Stimulated activated memory B cell treated with anti-CD40 and anti-IgM and Interleukin-4, amounts not matched to agents 10 μg/mL and 1 μg/mL and 100 μg/mL, for 72 hours (primary cell): ENCODE measurements around the gene SSC5D.
"Not testable (repeated sequence)": the region's sequence is repeated elsewhere in the genome, so short reads cannot be mapped to it uniquely, and the experiment has no call there.

ENCODE experiments used
- ATAC-seq: fragments of 150-1000 bp; cut with Tn5 transposase; 2 replicates; pipeline ENCODE4 v1.10.0; 2021
- H3K27ac Mint-ChIP-seq: one replicate; pipeline ENCODE4 v1.8.0; 2022; ENCODE audit warnings: mild to moderate bottlenecking, mixed read lengths
- H3K27me3 Mint-ChIP-seq: one replicate; pipeline ENCODE4 v1.8.0; 2022; ENCODE audit warnings: mixed read lengths
- H3K36me3 Mint-ChIP-seq: one replicate; pipeline ENCODE4 v1.8.0; 2022; ENCODE audit warnings: mixed read lengths
- H3K4me1 Mint-ChIP-seq: one replicate; pipeline ENCODE4 v1.8.0; 2022; ENCODE audit warnings: mixed read lengths
- H3K4me3 Mint-ChIP-seq: one replicate; pipeline ENCODE4 v1.8.0; 2022; ENCODE audit warnings: mild to moderate bottlenecking, moderate library complexity, mixed read lengths
- H3K9me3 Mint-ChIP-seq: one replicate; pipeline ENCODE4 v1.8.0; 2022; ENCODE audit warnings: mixed read lengths

Gene SSC5D

DNA sequence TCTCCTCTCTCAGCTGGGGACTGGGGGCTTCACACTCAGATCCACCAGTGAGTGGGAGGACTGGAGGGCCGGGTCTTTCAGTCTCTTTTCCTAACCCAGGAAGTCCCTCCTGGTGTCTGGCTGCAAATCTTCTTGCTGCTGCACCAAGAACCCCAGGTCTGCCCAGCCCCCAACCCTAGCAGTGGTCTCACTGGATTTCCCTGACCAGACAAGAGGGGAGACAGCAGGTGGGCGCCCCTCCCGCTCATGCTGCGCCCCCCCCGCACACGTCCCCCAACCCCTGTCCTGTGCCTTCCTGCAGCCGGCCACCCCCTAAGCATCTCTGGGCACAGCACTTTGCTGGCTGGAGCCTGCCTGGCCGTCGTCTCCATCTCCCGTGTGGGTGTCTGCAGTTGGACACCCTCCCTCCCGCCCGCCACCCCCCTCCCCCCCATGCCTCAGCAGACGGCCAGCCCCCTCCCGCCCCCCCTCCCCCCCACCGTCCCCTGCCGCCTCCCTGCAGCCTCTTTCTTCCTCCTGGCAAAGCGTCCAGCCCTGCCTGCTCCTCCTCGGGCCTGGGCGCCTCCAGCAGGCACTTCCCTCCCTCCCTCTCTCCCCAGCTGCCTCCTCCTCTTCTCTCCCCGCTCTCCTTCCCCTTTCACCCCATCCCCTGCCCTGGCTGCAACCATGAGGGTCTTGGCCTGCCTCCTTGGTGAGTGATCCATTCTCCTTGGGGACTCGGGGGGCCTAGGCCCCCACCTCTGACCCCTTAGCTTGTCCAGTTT is at the start of gene SSC5D:
SSC5D (plus strand) TSS at position 513 of the 764 bp plus-strand sequence; CDS start at position 667, 154 bp downstream.
- peaks cover 31% of the 10 kb centered on the region for H3K4me1 Mint-ChIP-seq
- no peak within 1 kb of the TSS for H3K4me3 Mint-ChIP-seq
- ATAC-seq: no peak
- H3K9me3 Mint-ChIP-seq: no peaks in the 10 kb centered on the region
- H3K27me3 Mint-ChIP-seq: peaks cover 41% of the 10 kb centered on the region
- H3K36me3 Mint-ChIP-seq: no peaks in the 10 kb centered on the region
- H3K27ac Mint-ChIP-seq: peak within 1 kb of the TSS; percentile 57

DNA sequence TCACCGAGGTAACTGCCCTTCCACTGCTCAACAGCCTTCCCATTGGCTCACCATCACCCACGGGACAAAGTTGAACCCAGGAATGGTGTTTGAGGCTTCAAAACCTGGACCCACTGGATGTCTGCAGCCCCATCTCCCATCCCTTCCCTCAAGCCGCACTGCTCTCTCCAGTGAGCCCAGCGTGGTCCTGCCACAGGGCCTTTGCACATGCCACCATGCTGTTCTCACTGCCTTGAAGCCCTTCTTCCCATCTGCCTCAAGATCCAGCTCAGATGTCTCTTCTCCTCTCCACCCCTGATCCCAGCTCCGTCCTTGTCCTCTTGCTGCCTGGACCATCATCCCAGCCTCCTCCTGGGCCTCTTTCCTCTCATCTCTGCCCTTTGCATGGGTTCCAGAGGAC is 49.2 kb upstream of the SSC5D start:
- no peak for ATAC-seq
- peaks cover 5% of the 10 kb centered on the region for H3K36me3 Mint-ChIP-seq
- peaks cover 32% of the 10 kb centered on the region for H3K4me1 Mint-ChIP-seq
- peaks cover 78% of the 10 kb centered on the region for H3K27me3 Mint-ChIP-seq
- H3K4me3 Mint-ChIP-seq: no peak overlapping the region
- no peak overlapping the region for H3K27ac Mint-ChIP-seq
- H3K9me3 Mint-ChIP-seq: no peaks in the 10 kb centered on the region

DNA sequence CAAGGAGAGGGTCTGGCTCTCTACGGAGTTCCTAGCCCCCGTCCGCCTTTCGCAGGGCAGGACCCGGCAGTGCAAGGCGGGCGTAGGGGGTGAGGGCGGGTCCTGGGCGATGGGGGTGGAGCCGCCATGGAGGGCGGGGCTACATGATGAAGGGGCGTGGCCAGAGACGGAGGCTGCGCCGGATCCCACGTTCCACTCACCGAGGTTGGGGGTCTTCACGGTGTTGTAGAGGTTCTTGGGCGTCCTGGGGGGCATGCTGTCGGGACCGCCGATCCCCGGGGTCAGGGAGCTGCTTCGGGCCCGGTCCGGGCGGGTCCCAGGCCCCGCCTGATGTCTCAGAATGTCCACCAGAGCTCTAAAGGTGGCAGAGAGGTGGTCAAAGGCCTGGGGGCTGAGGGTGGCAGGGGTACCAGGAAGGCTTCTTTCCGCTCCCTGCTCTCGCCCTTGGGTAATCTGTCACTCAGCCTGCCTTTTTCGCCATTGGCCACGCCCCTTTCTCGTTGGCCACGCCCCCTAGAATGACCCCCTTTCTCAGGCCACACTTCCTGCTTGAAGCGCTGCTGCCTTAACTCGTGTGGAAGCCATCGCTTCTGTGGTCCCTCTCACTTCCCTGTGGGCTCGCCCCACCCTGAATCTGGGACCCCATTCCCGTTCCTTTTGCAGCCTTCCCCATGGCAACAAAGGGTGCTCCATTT is 47.7 kb upstream of the SSC5D start:
- no peak overlapping the region for H3K27ac Mint-ChIP-seq
- H3K4me1 Mint-ChIP-seq: peaks cover 32% of the 10 kb centered on the region
- peak overlapping the region; percentile 2 for H3K4me3 Mint-ChIP-seq
- H3K36me3 Mint-ChIP-seq: peaks cover 5% of the 10 kb centered on the region
- no peaks in the 10 kb centered on the region for H3K9me3 Mint-ChIP-seq
- peaks cover 90% of the 10 kb centered on the region for H3K27me3 Mint-ChIP-seq
- no peak for ATAC-seq

DNA sequence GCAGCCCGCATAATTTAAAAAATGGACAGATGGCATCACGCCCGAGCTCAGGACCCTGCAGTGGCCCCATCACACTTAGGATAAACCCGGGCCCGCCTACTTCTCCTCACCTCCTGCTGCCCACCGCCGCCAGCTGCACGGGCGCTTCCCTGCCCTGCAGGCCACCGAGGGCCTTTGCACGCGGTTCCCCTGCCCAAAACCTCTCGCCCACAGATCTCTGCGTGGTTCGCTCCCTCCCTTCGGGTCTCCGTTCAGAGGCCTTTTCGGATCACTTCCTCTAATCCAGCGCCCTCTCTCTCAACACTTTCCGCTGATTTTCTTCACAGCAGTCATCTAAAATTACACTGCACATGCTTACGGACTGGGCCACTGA is 46.9 kb upstream of the SSC5D start:
- H3K27ac Mint-ChIP-seq: no peak overlapping the region
- H3K9me3 Mint-ChIP-seq: no peaks in the 10 kb centered on the region
- peaks cover 32% of the 10 kb centered on the region for H3K4me1 Mint-ChIP-seq
- peak overlapping the region; percentile 45 for H3K4me3 Mint-ChIP-seq
- ATAC-seq: peak; percentile 56
- H3K27me3 Mint-ChIP-seq: peaks cover 89% of the 10 kb centered on the region
- H3K36me3 Mint-ChIP-seq: peaks cover 5% of the 10 kb centered on the region

DNA sequence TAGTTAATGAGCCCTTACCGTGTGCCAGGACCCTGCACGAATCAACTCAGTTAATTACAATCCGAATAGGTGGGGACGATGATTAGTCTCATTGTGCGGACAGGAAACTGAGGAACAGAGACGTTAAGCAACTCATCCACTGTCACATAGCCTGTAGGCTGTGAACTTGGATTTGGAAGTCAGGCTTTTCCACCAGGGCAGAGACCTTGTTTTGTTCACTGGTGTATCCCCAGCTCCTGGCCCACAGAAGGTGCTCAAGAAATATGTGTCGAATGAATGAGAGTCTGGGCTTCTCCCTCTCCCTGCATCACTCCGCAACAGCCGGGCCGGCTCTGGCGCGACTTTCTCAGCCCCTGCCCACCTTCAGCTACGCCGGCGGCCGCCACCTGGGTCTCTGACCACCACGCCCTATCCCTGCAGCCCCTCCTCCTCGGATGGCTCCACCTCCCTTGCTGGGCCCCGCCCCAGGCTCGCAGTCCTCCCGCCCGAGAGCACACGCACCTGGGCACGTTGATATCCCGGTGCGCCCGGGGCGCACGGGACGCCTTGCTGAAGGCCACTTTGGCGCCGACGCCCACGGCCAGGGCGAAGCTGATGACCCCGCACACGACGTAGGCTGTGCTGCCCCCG is 46.4 kb upstream of the SSC5D start:
- H3K27me3 Mint-ChIP-seq: peaks cover 84% of the 10 kb centered on the region
- H3K27ac Mint-ChIP-seq: no peak overlapping the region
- H3K36me3 Mint-ChIP-seq: peaks cover 5% of the 10 kb centered on the region
- ATAC-seq: no peak
- no peaks in the 10 kb centered on the region for H3K9me3 Mint-ChIP-seq
- H3K4me1 Mint-ChIP-seq: peaks cover 32% of the 10 kb centered on the region
- H3K4me3 Mint-ChIP-seq: peak overlapping the region; percentile 45

DNA sequence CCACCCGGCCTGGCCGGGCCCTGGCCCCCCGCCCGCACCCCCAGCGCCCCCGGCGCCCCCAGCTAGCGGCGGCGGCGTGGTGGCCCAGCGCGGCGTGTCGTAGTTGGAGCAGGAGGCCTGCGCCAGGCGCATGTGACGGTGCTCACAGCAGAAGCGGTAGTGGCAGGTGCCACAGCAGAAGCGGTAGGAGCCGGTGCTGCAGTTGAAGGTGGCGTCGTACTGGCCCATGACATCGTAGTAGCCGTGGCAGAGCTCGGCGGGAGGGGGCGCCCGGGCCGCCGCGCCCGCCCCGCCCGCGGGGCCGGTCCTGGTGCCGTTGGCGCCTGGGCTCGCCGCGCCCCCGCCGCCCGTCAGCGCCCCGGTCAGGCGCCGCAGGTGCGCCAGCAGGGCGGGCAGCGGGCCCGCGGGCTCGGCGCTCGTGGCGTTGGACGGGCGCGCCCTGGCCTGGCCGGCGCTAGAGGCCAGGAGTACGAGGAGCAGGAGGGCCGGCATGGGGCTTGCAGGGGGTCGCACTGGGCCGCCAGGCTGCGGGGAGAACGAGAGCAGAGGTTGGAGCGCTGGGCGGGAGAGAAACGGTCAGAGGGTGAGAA is 45.8 kb upstream of the SSC5D start:
- no peaks in the 10 kb centered on the region for H3K9me3 Mint-ChIP-seq
- H3K4me1 Mint-ChIP-seq: peaks cover 32% of the 10 kb centered on the region
- no peak overlapping the region for H3K27ac Mint-ChIP-seq
- H3K4me3 Mint-ChIP-seq: peak overlapping the region; percentile 34
- ATAC-seq: no peak
- H3K36me3 Mint-ChIP-seq: peaks cover 5% of the 10 kb centered on the region
- H3K27me3 Mint-ChIP-seq: peaks cover 77% of the 10 kb centered on the region

DNA sequence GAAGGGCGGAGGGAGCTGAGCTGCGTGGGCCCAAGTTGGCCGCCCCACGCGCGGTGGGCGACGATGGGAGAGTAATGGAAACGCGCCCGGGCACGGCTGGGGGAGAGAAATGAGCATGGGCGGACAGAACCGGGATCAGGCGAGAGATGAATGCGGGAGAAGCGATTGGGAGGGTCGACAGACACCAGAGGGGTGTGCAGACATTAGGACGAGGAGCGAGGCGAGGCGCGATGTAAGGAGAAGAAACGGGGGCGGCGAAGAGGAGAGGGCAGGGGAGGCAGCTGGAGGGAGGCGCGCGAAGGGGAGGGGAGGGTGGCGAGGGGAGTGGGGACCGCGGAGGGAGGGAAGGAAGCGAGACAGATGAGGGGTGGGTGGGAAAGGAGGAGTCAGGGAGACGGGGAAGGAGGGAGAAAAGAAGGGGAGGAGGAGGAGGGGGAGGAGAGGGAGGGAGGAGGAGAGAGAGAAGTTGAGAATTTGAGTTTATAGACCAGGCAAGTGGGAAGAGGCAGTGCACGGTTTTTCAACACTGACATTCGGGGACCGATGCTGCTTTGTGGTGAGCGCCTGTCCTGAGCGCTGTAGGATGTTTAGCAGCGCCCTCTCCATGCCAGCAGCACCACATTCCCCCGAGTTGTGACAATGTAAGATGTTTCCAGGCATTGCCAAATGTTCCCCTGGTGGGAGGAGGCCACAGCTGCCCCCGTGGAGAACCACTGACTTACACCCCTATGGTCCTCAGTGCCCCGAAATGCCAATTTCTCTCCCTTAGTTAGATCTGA is 45.0 kb upstream of the SSC5D start, which contains the start of gene SHISA7:
SHISA7 (minus strand) TSS at position 256 of the 779 bp plus-strand sequence. CDS start 437 bp downstream, outside the sequence.
- H3K4me1 Mint-ChIP-seq: peaks cover 32% of the 10 kb centered on the region
- no peak within 1 kb of the TSS for H3K27ac Mint-ChIP-seq
- H3K36me3 Mint-ChIP-seq: peaks cover 5% of the 10 kb centered on the region
- H3K9me3 Mint-ChIP-seq: no peaks in the 10 kb centered on the region
- H3K4me3 Mint-ChIP-seq: peak within 1 kb of the TSS; percentile 34
- ATAC-seq: no peak
- H3K27me3 Mint-ChIP-seq: peaks cover 70% of the 10 kb centered on the region

DNA sequence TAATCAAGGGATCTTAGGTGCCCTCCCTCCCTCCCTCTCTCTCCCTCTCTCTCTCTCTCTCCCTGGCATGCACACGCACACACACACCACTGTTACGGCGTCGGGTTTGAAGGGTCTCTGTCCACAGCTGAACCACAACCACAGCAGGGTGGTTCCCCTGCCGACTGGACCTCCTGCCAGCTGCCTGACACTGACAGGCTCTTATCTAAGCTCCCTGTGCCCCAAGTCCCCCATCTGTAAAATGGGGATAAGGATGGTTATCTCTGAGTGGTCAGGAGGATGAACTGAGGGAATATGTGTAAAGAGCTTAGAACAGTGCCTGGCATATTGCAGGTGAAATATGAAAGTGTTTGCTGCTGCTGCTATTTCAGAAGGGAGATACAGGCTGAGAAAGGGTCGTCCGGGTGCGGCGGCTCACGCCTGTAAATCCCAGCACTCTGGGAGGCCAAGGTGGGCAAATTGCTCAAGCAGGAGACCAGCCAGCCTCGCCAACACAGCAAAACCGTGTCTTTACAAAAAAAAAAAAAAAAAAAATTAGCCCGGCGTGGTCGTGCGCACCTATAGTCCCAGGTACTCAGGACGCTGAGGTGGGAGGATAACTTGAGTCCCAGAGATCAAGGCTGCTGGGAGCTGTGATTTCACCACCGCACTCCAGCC is 44.3 kb upstream of the SSC5D start:
- no peak for ATAC-seq
- H3K4me1 Mint-ChIP-seq: peaks cover 31% of the 10 kb centered on the region
- H3K4me3 Mint-ChIP-seq: no peak overlapping the region
- peaks cover 62% of the 10 kb centered on the region for H3K27me3 Mint-ChIP-seq
- no peaks in the 10 kb centered on the region for H3K9me3 Mint-ChIP-seq
- no peak overlapping the region for H3K27ac Mint-ChIP-seq
- peaks cover 5% of the 10 kb centered on the region for H3K36me3 Mint-ChIP-seq

DNA sequence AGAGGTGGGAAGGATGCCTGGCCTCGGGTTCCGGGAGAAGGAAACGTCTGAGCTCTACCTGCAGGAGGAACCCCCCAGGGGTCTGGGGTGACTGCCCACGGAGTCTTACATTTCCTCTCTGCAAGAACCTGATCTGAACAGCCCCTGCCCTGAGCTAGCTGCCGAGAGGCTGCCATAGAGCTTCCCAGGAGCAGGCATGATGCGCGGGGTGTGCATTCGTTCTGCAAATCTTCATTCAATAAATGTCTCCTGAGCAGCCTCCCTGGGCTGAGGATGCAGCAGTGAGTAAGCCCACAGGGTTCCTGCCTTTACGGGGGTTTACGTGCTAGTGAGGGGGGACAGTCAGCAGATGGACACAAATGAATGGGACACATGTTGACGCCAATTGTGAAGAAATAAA is 43.6 kb upstream of the SSC5D start:
- Mint-ChIP-seq H3K27me3 (peaks cover 55% of the 10 kb centered on the region), H3K36me3 (no peaks in the 10 kb centered on the region), H3K4me1 (peaks cover 24% of the 10 kb centered on the region), H3K9me3 (no peaks in the 10 kb centered on the region), H3K4me3 (no peak overlapping the region), H3K27ac (no peak overlapping the region)
- no peak for ATAC-seq

DNA sequence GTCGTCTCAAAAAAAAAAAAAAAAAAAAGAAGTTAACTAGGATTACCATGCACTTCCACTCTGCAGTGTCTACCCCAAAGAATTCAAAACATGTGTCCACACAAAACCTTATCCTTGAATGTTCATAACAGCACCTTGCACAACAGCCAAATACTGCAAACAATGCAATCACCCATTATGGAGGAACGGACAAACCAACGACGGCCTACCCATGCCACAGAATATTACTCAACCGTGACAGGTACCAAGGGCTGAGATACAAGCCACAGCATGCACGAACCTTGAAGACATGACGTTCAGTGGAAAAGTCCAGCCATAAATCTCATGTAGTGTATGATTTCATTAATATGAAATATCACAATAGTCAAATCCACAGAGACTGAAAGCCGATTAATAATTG is 42.2 kb upstream of the SSC5D start:
- Mint-ChIP-seq H3K4me3 (no peak overlapping the region), H3K9me3 (no peaks in the 10 kb centered on the region), H3K27ac (no peak overlapping the region), H3K4me1 (peaks cover 14% of the 10 kb centered on the region), H3K36me3 (no peaks in the 10 kb centered on the region), H3K27me3 (peaks cover 41% of the 10 kb centered on the region)
- no peak for ATAC-seq

DNA sequence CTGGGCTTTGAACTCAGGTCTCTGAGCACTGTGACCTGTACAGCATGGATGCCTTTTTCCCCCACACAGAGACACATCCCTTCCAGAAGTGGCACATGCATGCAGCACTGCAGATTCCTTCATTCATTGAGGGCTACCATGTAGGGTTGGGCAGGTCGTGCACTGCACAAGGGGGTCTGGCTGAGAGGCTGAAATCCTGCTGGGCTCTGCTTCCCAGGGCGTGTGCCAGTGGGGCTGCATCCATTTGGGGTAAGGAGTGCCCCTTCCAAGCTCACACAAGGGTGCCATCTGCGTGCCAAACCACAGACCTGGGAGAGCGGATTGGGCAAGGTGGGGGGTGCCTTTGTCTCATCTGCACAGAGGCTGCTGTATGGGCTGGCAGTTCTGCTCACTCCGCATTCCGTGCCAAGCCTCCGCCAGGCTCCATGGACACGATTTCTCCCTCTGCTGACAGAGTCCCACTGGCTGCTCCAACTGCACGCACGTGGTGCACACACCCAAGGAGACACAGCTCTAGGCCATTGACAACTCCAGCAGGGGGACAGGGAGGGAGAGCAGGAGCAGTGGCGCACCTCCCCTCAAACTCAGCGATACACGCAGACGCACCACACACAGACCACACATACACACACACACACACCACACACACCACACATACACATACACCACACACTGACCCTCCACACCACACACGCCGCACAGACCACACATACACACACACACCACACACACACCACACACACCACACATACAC is 40.6 kb upstream of the SSC5D start:
- H3K9me3 Mint-ChIP-seq: no peaks in the 10 kb centered on the region
- H3K4me3 Mint-ChIP-seq: no peak overlapping the region
- peaks cover 7% of the 10 kb centered on the region for H3K4me1 Mint-ChIP-seq
- no peaks in the 10 kb centered on the region for H3K36me3 Mint-ChIP-seq
- peaks cover 26% of the 10 kb centered on the region for H3K27me3 Mint-ChIP-seq
- ATAC-seq: peak; percentile 40
- H3K27ac Mint-ChIP-seq: no peak overlapping the region

DNA sequence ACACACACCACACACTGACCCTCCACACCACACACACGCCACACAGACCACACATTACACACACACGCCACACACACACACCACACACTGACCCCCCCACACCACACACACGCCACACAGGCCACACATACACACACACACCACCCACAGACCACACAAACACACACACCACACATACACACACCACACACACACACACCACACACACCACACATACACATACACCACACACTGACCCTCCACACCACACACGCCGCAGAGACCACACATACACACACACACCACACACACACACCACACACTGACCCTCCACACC is 40.1 kb upstream of the SSC5D start:
- H3K27ac Mint-ChIP-seq, ATAC-seq, H3K36me3 Mint-ChIP-seq, H3K4me1 Mint-ChIP-seq, H3K4me3 Mint-ChIP-seq, H3K9me3 Mint-ChIP-seq: not testable (repeated sequence)
- H3K27me3 Mint-ChIP-seq: peaks cover 24% of the 10 kb centered on the region

DNA sequence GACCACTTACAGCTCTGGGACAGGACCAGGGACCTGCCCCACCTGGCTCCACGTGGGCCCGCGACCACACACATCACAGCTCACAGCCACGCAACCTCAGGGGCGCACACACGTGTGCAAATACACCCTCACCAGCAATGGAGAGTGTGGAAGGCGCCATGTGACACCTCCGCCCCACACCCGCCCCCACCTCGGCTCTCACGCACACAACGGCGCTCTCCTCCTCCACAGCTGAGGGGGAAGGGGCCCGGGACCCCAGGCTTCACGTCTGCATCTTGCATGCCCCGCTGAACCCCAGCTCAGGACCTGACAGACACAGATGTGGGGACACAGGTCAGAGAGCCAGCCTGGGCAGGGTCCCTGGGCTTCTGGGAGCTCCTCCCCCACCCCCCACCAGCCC is 38.8 kb upstream of the SSC5D start:
- Mint-ChIP-seq H3K4me3 (no peak overlapping the region), H3K4me1 (no peaks in the 10 kb centered on the region), H3K9me3 (no peaks in the 10 kb centered on the region), H3K27me3 (peaks cover 24% of the 10 kb centered on the region), H3K27ac (no peak overlapping the region), H3K36me3 (peaks cover 15% of the 10 kb centered on the region)
- no peak for ATAC-seq
